Measurements from ENCODE around the gene LACC1. TPM values are rescaled to one million over a fixed set of nuclear protein-coding genes. Genes with fewer than 3 reads are reported as not detected.

Gene LACC1
- polyA plus RNA-seq, 1 of the 3 experiments (the other 2 are of a cell fraction): 4.2 TPM

DNA sequence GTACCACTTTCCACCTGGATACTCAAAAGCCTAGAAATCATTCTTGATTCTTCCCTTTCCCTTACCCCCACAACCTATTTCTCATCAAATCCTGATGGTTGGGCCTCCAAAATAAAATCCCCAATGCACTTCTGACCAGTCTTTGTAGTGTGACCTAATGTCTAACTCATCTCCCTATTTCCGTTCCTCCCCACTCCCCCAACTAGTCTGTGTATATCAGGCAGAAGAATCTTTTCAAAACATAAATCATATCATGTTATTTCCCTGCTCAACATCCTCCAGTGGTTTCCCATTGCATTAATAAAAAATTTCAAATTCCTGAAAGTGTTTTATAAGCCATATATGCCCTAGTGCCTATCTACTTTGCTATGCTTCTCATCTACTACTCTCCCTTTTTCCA lies 17.8 kb upstream of the LACC1 start (continued):
- TF ChIP-seq, protein P1, sequence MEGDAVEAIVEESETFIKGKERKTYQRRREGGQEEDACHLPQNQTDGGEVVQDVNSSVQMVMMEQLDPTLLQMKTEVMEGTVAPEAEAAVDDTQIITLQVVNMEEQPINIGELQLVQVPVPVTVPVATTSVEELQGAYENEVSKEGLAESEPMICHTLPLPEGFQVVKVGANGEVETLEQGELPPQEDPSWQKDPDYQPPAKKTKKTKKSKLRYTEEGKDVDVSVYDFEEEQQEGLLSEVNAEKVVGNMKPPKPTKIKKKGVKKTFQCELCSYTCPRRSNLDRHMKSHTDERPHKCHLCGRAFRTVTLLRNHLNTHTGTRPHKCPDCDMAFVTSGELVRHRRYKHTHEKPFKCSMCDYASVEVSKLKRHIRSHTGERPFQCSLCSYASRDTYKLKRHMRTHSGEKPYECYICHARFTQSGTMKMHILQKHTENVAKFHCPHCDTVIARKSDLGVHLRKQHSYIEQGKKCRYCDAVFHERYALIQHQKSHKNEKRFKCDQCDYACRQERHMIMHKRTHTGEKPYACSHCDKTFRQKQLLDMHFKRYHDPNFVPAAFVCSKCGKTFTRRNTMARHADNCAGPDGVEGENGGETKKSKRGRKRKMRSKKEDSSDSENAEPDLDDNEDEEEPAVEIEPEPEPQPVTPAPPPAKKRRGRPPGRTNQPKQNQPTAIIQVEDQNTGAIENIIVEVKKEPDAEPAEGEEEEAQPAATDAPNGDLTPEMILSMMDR (IDR thresholded peaks at IDR 0.05): no peak
- TF ChIP-seq MXI1 (IDR thresholded peaks at IDR 0.05; ENCODE audit: low read depth, low read length) (no peak), EP300 (IDR thresholded peaks at IDR 0.05; ENCODE audit: borderline replicate concordance in 1 of 2, low read depth in 1 of 2, low read length in 1 of 2) (peak in 1 of 2 experiments; percentile 93; a peak in 2 of 4 replicates), JUND (IDR thresholded peaks at IDR 0.05) (peak; percentile 81), ELF1 (IDR thresholded peaks at IDR 0.05) (no peak), FOSL2 (IDR thresholded peaks at IDR 0.05; ENCODE audit: borderline replicate concordance, low read depth) (peak; percentile 57; the same call in 1 of the 2 replicates), RAD21 (IDR thresholded peaks at IDR 0.05; ENCODE audit: low read length) (no peak), YY1 (IDR thresholded peaks at IDR 0.05; ENCODE audit: low read depth) (no peak), GATA2 (CRISPR knock-in tag; IDR thresholded peaks at IDR 0.05) (no peak), RFX5 (IDR thresholded peaks at IDR 0.05; ENCODE audit: low read length) (no peak), SIN3A (IDR thresholded peaks at IDR 0.05; ENCODE audit: borderline replicate concordance, low read depth, low read length) (no peak), GABPA (IDR thresholded peaks at IDR 0.05; ENCODE audit: low read depth) (no peak), FOXJ3 (CRISPR knock-in tag; IDR thresholded peaks at IDR 0.05) (no peak), FOXM1 (IDR thresholded peaks at IDR 0.05; ENCODE audit: low read depth) (peak; percentile 74; the same call in 1 of the 2 replicates), EZH2phosphoT487 (IDR thresholded peaks at IDR 0.05; ENCODE audit: borderline replicate concordance, low read depth) (no peak), MEF2A (IDR thresholded peaks at IDR 0.05; ENCODE audit: borderline replicate concordance, low read depth) (peak; percentile 66), RXRA (IDR thresholded peaks at IDR 0.05; ENCODE audit: borderline replicate concordance, low read depth) (peak; percentile 65; the same call in 1 of the 2 replicates), TCF12 (IDR thresholded peaks at IDR 0.05) (peak; percentile 89)
- TF ChIP-seq, protein P2, sequence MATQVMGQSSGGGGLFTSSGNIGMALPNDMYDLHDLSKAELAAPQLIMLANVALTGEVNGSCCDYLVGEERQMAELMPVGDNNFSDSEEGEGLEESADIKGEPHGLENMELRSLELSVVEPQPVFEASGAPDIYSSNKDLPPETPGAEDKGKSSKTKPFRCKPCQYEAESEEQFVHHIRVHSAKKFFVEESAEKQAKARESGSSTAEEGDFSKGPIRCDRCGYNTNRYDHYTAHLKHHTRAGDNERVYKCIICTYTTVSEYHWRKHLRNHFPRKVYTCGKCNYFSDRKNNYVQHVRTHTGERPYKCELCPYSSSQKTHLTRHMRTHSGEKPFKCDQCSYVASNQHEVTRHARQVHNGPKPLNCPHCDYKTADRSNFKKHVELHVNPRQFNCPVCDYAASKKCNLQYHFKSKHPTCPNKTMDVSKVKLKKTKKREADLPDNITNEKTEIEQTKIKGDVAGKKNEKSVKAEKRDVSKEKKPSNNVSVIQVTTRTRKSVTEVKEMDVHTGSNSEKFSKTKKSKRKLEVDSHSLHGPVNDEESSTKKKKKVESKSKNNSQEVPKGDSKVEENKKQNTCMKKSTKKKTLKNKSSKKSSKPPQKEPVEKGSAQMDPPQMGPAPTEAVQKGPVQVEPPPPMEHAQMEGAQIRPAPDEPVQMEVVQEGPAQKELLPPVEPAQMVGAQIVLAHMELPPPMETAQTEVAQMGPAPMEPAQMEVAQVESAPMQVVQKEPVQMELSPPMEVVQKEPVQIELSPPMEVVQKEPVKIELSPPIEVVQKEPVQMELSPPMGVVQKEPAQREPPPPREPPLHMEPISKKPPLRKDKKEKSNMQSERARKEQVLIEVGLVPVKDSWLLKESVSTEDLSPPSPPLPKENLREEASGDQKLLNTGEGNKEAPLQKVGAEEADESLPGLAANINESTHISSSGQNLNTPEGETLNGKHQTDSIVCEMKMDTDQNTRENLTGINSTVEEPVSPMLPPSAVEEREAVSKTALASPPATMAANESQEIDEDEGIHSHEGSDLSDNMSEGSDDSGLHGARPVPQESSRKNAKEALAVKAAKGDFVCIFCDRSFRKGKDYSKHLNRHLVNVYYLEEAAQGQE (IDR thresholded peaks at IDR 0.05; ENCODE audit: low read depth, low read length): no peak
- TF ChIP-seq, protein P3, sequence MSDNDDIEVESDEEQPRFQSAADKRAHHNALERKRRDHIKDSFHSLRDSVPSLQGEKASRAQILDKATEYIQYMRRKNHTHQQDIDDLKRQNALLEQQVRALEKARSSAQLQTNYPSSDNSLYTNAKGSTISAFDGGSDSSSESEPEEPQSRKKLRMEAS (IDR thresholded peaks at IDR 0.05; ENCODE audit: low read depth): no peak
- TF ChIP-seq, protein P4, sequence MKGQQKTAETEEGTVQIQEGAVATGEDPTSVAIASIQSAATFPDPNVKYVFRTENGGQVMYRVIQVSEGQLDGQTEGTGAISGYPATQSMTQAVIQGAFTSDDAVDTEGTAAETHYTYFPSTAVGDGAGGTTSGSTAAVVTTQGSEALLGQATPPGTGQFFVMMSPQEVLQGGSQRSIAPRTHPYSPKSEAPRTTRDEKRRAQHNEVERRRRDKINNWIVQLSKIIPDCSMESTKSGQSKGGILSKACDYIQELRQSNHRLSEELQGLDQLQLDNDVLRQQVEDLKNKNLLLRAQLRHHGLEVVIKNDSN (IDR thresholded peaks at IDR 0.05; ENCODE audit: borderline replicate concordance, low read depth): no peak
